ENCODE results near the gene CBR1. TPM values are rescaled to one million over a fixed set of nuclear protein-coding genes. Genes with fewer than 3 reads are reported as not detected.
A peak's percentile ranks its signal among the peaks of the same experiment; 100 is the strongest.

Gene CBR1
- total RNA-seq, 1 experiment from 2014 or later: 81.8 TPM

DNA sequence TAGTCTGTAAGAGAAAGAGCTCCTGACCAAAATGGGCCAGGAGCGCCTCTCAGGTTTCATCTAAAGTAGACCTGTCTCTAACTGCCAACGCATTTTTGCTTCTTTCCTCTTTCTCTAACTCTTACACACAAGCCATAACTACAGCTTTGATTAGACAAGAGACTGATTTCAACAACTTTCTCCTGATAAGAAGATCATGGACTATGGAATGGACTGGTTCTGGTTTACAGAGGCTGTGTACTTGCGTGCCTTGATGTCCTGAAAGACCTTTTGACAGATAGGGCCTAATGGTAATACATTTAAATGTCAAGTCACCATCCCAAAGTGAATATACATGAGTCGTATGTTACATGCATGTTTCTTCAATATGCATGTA, 5.8 kb upstream of the CBR1 start:
- TF ChIP-seq, protein P1, sequence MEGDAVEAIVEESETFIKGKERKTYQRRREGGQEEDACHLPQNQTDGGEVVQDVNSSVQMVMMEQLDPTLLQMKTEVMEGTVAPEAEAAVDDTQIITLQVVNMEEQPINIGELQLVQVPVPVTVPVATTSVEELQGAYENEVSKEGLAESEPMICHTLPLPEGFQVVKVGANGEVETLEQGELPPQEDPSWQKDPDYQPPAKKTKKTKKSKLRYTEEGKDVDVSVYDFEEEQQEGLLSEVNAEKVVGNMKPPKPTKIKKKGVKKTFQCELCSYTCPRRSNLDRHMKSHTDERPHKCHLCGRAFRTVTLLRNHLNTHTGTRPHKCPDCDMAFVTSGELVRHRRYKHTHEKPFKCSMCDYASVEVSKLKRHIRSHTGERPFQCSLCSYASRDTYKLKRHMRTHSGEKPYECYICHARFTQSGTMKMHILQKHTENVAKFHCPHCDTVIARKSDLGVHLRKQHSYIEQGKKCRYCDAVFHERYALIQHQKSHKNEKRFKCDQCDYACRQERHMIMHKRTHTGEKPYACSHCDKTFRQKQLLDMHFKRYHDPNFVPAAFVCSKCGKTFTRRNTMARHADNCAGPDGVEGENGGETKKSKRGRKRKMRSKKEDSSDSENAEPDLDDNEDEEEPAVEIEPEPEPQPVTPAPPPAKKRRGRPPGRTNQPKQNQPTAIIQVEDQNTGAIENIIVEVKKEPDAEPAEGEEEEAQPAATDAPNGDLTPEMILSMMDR (conservative IDR thresholded peaks at IDR 0.05; ENCODE audit: low read depth, low read length): no peak
- TF ChIP-seq EZH2 (IDR thresholded peaks at IDR 0.05; ENCODE audit: borderline replicate concordance, low read depth, low read length, poor library complexity, severe bottlenecking): no peak
- intact Hi-C loops (cut with micrococcal nuclease; ENCODE audit: unreplicated experiment): no loop called here
- H3K9me3 ChIP-seq (ENCODE audit: low read depth, low read length, poor library complexity, severe bottlenecking): peaks cover 16% of the 10 kb centered on the region
- ChIA-PET CTCF (no interaction called here), POLR2A (ENCODE audit: low non-redundant PET) (interaction anchor here (0.6 kb wide), 1 partner anchor 811 kb away, joined by 3 read pairs; no protein-coding TSS in a partner anchor)
- no peak overlapping the region for H3K27ac ChIP-seq (ENCODE audit: low read depth, low read length, poor library complexity, severe bottlenecking)
- H3K27me3 ChIP-seq (replicated peaks; ENCODE audit: insufficient read depth, low read depth, low read length, poor library complexity): no peaks in the 10 kb centered on the region
- H3K4me3 ChIP-seq (ENCODE audit: low read depth, low read length, poor library complexity, severe bottlenecking): no peak overlapping the region
- no TSS peak for BruUV-seq (replicated peaks)
- peaks cover 1% of the 10 kb centered on the region for H3K4me1 ChIP-seq (ENCODE audit: insufficient read depth, low read length, poor library complexity, severe bottlenecking)
- DNase-seq (ENCODE audit: low spot score): no peak
- no peaks in the 10 kb centered on the region for H3K36me3 ChIP-seq (ENCODE audit: insufficient read depth, low read length, poor library complexity, severe bottlenecking)

DNA sequence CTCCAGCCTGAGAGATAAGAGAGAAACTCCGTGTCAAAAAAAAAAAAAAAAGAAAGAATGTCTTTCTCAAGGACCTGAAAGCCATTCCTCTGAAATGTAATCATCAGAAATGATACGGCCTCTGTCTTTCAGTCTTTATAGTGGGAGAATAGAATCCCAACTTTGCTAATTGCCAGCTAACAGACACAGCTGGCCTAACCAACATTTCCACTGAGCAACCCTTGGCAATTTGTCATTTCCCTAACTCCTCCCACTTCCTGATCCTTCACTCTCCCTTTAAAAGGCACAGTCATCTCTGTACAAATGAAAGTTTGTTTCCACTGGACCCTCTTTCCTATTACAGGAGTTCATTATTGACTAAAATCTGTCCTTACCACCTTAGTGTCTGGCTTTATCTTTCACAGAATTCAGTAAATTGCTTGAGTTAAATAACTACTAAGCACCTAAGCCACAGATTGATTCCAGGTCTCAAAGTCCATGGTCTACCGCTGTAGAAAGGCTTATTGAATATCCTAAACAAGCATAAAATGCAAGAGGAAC, 4.3 kb upstream of the CBR1 start:
- Histone ChIP-seq H3K36me3 (ENCODE audit: insufficient read depth, low read length, poor library complexity, severe bottlenecking) (no peaks in the 10 kb centered on the region), H3K4me1 (ENCODE audit: insufficient read depth, low read length, poor library complexity, severe bottlenecking) (peaks cover 2% of the 10 kb centered on the region), H3K9me3 (ENCODE audit: low read depth, low read length, poor library complexity, severe bottlenecking) (peaks cover 19% of the 10 kb centered on the region), H3K27ac (ENCODE audit: low read depth, low read length, poor library complexity, severe bottlenecking) (no peak overlapping the region), H3K27me3 (replicated peaks; ENCODE audit: insufficient read depth, low read depth, low read length, poor library complexity) (no peaks in the 10 kb centered on the region), H3K4me3 (ENCODE audit: low read depth, low read length, poor library complexity, severe bottlenecking) (no peak overlapping the region)
- BruUV-seq (replicated peaks): no TSS peak
- POLR2A ChIA-PET (ENCODE audit: low non-redundant PET): no interaction called here
- peak; percentile 68 for DNase-seq (ENCODE audit: low spot score)
- CTCF ChIA-PET: no interaction called here
- intact Hi-C loops (cut with micrococcal nuclease; ENCODE audit: unreplicated experiment): no loop called here
- TF ChIP-seq, protein P1 (conservative IDR thresholded peaks at IDR 0.05; ENCODE audit: low read depth, low read length): no peak
- no peak for TF ChIP-seq EZH2 (IDR thresholded peaks at IDR 0.05; ENCODE audit: borderline replicate concordance, low read depth, low read length, poor library complexity, severe bottlenecking)

DNA sequence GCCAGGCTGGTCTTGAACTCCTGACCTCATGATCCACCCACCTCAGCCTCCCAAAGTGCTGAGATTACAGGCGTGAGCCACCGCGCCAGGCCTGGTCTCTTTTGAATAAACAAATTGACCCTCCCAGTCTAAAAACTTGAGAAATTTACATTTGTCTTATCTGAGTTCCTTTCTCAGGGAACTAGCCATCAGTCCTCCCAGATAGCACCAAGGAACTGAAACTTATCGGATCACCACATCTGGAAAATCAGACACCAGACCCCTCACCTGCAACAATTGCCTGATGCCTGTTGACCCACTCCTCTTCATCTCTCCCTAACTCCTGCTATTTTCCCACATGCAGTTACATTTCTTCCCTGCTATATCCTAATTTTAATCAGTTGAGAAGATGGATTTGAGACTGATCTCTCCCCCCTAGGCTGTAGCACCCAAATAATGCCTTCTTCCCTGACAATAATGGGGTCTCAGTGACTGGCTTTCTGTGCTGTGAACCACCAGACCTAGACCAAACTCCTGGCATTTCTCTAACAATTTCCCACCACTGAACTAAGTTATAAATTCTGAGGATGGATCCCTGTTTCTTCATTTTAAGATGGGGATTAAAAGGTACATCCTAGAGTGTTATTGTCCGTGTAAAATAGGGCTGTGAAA, 951 bp upstream of the CBR1 start:
- H3K27ac ChIP-seq (ENCODE audit: low read depth, low read length, poor library complexity, severe bottlenecking): peak overlapping the region; percentile 57
- H3K4me1 ChIP-seq (ENCODE audit: insufficient read depth, low read length, poor library complexity, severe bottlenecking): peaks cover 13% of the 10 kb centered on the region
- peaks cover 16% of the 10 kb centered on the region for H3K36me3 ChIP-seq (ENCODE audit: insufficient read depth, low read length, poor library complexity, severe bottlenecking)
- DNase-seq (ENCODE audit: low spot score): no peak
- intact Hi-C loops (cut with micrococcal nuclease; ENCODE audit: unreplicated experiment): no loop called here
- H3K27me3 ChIP-seq (replicated peaks; ENCODE audit: insufficient read depth, low read depth, low read length, poor library complexity): no peaks in the 10 kb centered on the region
- BruUV-seq (replicated peaks): no TSS peak
- CTCF ChIA-PET: no interaction called here
- POLR2A ChIA-PET (ENCODE audit: low non-redundant PET): no interaction called here
- TF ChIP-seq, protein P1 (conservative IDR thresholded peaks at IDR 0.05; ENCODE audit: low read depth, low read length): no peak
- H3K9me3 ChIP-seq (ENCODE audit: low read depth, low read length, poor library complexity, severe bottlenecking): peaks cover 19% of the 10 kb centered on the region
- no peak overlapping the region for H3K4me3 ChIP-seq (ENCODE audit: low read depth, low read length, poor library complexity, severe bottlenecking)

Measured in A673 (cell line).